ENCODE data around the gene RSPO1. TPM values are rescaled to one million over a fixed set of nuclear protein-coding genes. Genes with fewer than 3 reads are reported as not detected.
"Not testable (repeated sequence)": the region's sequence is repeated elsewhere in the genome, so short reads cannot be mapped to it uniquely, and the experiment has no call there.

The RSPO1 gene
- total and polyA plus RNA-seq, 2 experiments from 2014 or later, result 0.71 to 1.0 TPM

- Histone ChIP-seq H3K27ac (no peak overlapping the region), H3K36me3 (no peaks in the 10 kb centered on the region), H3K4me3 (no peak overlapping the region), H3K27me3 (peaks cover 43% of the 10 kb centered on the region), H3K4me1 (ENCODE audit: low read depth) (peaks cover 1% of the 10 kb centered on the region), H3K9me3 (ENCODE audit: low read depth) (no peaks in the 10 kb centered on the region)
- no peak for TF ChIP-seq CTCF (IDR thresholded peaks at IDR 0.05; ENCODE audit: low read depth, low read length)
- DNase-seq (ENCODE audit: low read depth in 1 of 2, low spot score in 1 of 2), result no peak
Observed at GRCh38 chr1:37599940-37600339, 34.8 kb downstream of the RSPO1 start.

- DNase-seq (ENCODE audit: low read depth in 1 of 2, low spot score in 1 of 2), result no peak
- Histone ChIP-seq H3K36me3 (peaks cover 13% of the 10 kb centered on the region), H3K27me3 (peaks cover 30% of the 10 kb centered on the region), H3K4me1 (ENCODE audit: low read depth) (peaks cover 5% of the 10 kb centered on the region), H3K27ac (no peak overlapping the region), H3K9me3 (ENCODE audit: low read depth) (no peaks in the 10 kb centered on the region), H3K4me3 (peak overlapping the region; percentile 62)
- no peak for TF ChIP-seq CTCF (IDR thresholded peaks at IDR 0.05; ENCODE audit: low read depth, low read length)
Observed at GRCh38 chr1:37596182-37596667, 38.5 kb downstream of the RSPO1 start.

- H3K4me3 ChIP-seq, result peak within 1 kb of the TSS; percentile 62
- peaks cover 5% of the 10 kb centered on the region for H3K4me1 ChIP-seq (ENCODE audit: low read depth)
- H3K9me3 ChIP-seq (ENCODE audit: low read depth), result no peaks in the 10 kb centered on the region
- peaks cover 25% of the 10 kb centered on the region for H3K27me3 ChIP-seq
- peak; percentile 97 to 99 for DNase-seq (ENCODE audit: low read depth in 1 of 2, low spot score in 1 of 2)
- H3K27ac ChIP-seq, result peak within 1 kb of the TSS; percentile 83
- TF ChIP-seq CTCF (IDR thresholded peaks at IDR 0.05; ENCODE audit: low read depth, low read length), result no peak
- H3K36me3 ChIP-seq, result peaks cover 15% of the 10 kb centered on the region
Observed at GRCh38 chr1:37595440-37596181, 39.1 kb downstream of the RSPO1 start, which contains the start of gene GNL2. Gene GNL2 (minus strand): TSS chr1:37595937. CDS start chr1:37595822, 115 bp downstream.

- Histone ChIP-seq H3K4me1 (ENCODE audit: low read depth) (peaks cover 5% of the 10 kb centered on the region), H3K4me3 (no peak overlapping the region), H3K27me3 (peaks cover 12% of the 10 kb centered on the region), H3K27ac (no peak overlapping the region), H3K9me3 (ENCODE audit: low read depth) (no peaks in the 10 kb centered on the region), H3K36me3 (peaks cover 32% of the 10 kb centered on the region)
- no peak for TF ChIP-seq CTCF (IDR thresholded peaks at IDR 0.05; ENCODE audit: low read depth, low read length)
- DNase-seq (ENCODE audit: low read depth in 1 of 2, low spot score in 1 of 2), result no peak
Observed at GRCh38 chr1:37593726-37594125, 41.0 kb downstream of the RSPO1 start.

- Histone ChIP-seq H3K4me3 (no peak overlapping the region), H3K27ac (peak overlapping the region; percentile 26), H3K36me3 (peaks cover 60% of the 10 kb centered on the region), H3K4me1 (ENCODE audit: low read depth) (no peaks in the 10 kb centered on the region), H3K9me3 (ENCODE audit: low read depth) (no peaks in the 10 kb centered on the region), H3K27me3 (no peaks in the 10 kb centered on the region)
- no peak for DNase-seq (ENCODE audit: low read depth in 1 of 2, low spot score in 1 of 2)
- TF ChIP-seq CTCF (IDR thresholded peaks at IDR 0.05; ENCODE audit: low read depth, low read length), result no peak
Observed at GRCh38 chr1:37588939-37589338, 45.8 kb downstream of the RSPO1 start.

- not testable (repeated sequence) for H3K4me1 ChIP-seq (ENCODE audit: low read depth); H3K27ac ChIP-seq; H3K9me3 ChIP-seq (ENCODE audit: low read depth); H3K27me3 ChIP-seq; H3K4me3 ChIP-seq; DNase-seq (ENCODE audit: low read depth in 1 of 2, low spot score in 1 of 2)
- H3K36me3 ChIP-seq, result peaks cover 59% of the 10 kb centered on the region
Observed at GRCh38 chr1:37584544-37584943, 50.1 kb downstream of the RSPO1 start.

Measured in cardiac muscle cell (in vitro differentiated cells and primary cell).